HEK293T (cell line): ENCODE data around the gene CTAG1A.

Experiments used
- CTCF ChIA-PET: fragments of 350-600 bp; formaldehyde crosslinking; extraction: SDS; loops from one replicate; lab custom pipeline; 2021; ENCODE audit warnings: antibody characterized with exemption, inconsistent platforms; lab: Yijun Ruan, JAX
- POLR2A ChIA-PET: fragments of 350-600 bp; formaldehyde crosslinking; extraction: SDS; loops from one replicate; lab custom pipeline; 2020; ENCODE audit warnings: antibody characterized with exemption, inconsistent platforms; lab: Yijun Ruan, JAX
- DNase-seq: peaks from one replicate; pipeline ENCODE4 v3.0.0; 2012; ENCODE audit warnings: mixed read lengths; ENCODE audit errors: extremely low spot score
- ARNT ChIP-seq: fragments of 450-650 bp; IDR thresholded peaks from 2 replicates; pipeline ENCODE4 v1.6.1; 2017; ENCODE audit warnings: mild to moderate bottlenecking
- BHLHE40 ChIP-seq: fragments of 450-650 bp; IDR thresholded peaks from 2 replicates; pipeline ENCODE4 v1.6.1; 2016; ENCODE audit warnings: mild to moderate bottlenecking, moderate library complexity, borderline replicate concordance
- CTBP1 ChIP-seq: fragments of 450-650 bp; IDR thresholded peaks from 2 replicates; pipeline ENCODE4 v1.6.1; 2016; ENCODE audit warnings: borderline replicate concordance
- ELF4 ChIP-seq: fragments of 450-650 bp; IDR thresholded peaks from 2 replicates; pipeline ENCODE4 v1.6.1; 2017; ENCODE audit warnings: antibody characterized with exemption
- FOXA1 ChIP-seq: fragments of 450-650 bp; IDR thresholded peaks from 2 replicates; pipeline ENCODE4 v1.6.1; 2016; ENCODE audit warnings: mild to moderate bottlenecking
- FOXK2 ChIP-seq: fragments of 450-650 bp; IDR thresholded peaks from 2 replicates; pipeline ENCODE4 v1.6.1; 2016; ENCODE audit warnings: mild to moderate bottlenecking
- FOXM1 ChIP-seq: fragments of 450-650 bp; IDR thresholded peaks from 2 replicates; pipeline ENCODE4 v1.6.1; 2017; ENCODE audit warnings: mild to moderate bottlenecking, borderline replicate concordance
- HDGF ChIP-seq: fragments of 450-650 bp; IDR thresholded peaks from 2 replicates; pipeline ENCODE4 v1.6.1; 2017; ENCODE audit warnings: antibody characterized with exemption, borderline replicate concordance
- L3MBTL2 ChIP-seq: fragments of 450-650 bp; conservative IDR thresholded peaks from 2 replicates; pipeline ENCODE4 v1.6.1; 2016; ENCODE audit warnings: mild to moderate bottlenecking
- LEF1 ChIP-seq: fragments of 450-650 bp; IDR thresholded peaks from 2 replicates; pipeline ENCODE4 v1.6.1; 2017; ENCODE audit warnings: mild to moderate bottlenecking, borderline replicate concordance
- NFRKB ChIP-seq: fragments of 450-650 bp; IDR thresholded peaks from 2 replicates; pipeline ENCODE4 v1.6.1; 2016; ENCODE audit warnings: mild to moderate bottlenecking, moderate library complexity
- PKNOX1 ChIP-seq: fragments of 450-650 bp; IDR thresholded peaks from 2 replicates; pipeline ENCODE4 v1.6.1; 2016
- SP1 ChIP-seq: fragments of 450-650 bp; IDR thresholded peaks from 2 replicates; pipeline ENCODE4 v1.6.1; 2017
- SUZ12 ChIP-seq: fragments of 450-650 bp; IDR thresholded peaks from 2 replicates; pipeline ENCODE4 v1.6.1; 2016; ENCODE audit warnings: mild to moderate bottlenecking
- TARDBP ChIP-seq: fragments of 450-650 bp; IDR thresholded peaks from 2 replicates; pipeline ENCODE4 v1.6.1; 2016
- ZNF384 ChIP-seq: fragments of 450-650 bp; IDR thresholded peaks from 2 replicates; pipeline ENCODE4 v1.6.1; 2016

Gene CTAG1A

GRCh38 chrX:154599531-154599930, 14.6 kb downstream of the CTAG1A start:
- POLR2A ChIA-PET, result no interaction called here
- no peak for DNase-seq
- TF ChIP-seq LEF1, result no peak
- TF ChIP-seq ARNT, result no peak
- no peak for TF ChIP-seq FOXK2
- TF ChIP-seq CTBP1, result no peak
- no peak for TF ChIP-seq ZNF384
- no peak for TF ChIP-seq SP1
- no peak for TF ChIP-seq HDGF
- TF ChIP-seq BHLHE40, result no peak
- CTCF ChIA-PET, result no interaction called here

GRCh38 chrX:154600759-154601374, 15.9 kb downstream of the CTAG1A start:
- no peak for TF ChIP-seq SP1
- TF ChIP-seq CTBP1, result no peak
- no peak for TF ChIP-seq BHLHE40
- TF ChIP-seq HDGF, result no peak
- no peak for TF ChIP-seq ELF4
- no peak for TF ChIP-seq TARDBP
- TF ChIP-seq L3MBTL2, result no peak
- no peak for TF ChIP-seq NFRKB
- no peak for TF ChIP-seq PKNOX1
- no peak for TF ChIP-seq LEF1
- no peak for TF ChIP-seq ARNT
- TF ChIP-seq ZNF384, result no peak
- no peak for TF ChIP-seq FOXK2
- no peak for TF ChIP-seq SUZ12
- TF ChIP-seq FOXA1, result no peak
- no peak for TF ChIP-seq FOXM1
- DNase-seq, result peak; percentile 3
- ChIA-PET CTCF (interaction anchor here (0.7 kb wide), 1 partner anchor 233 kb away, joined by 6 read pairs; no protein-coding TSS in a partner anchor), POLR2A (no interaction called here)

GRCh38 chrX:154602226-154602625, 17.3 kb downstream of the CTAG1A start:
- ChIA-PET POLR2A (no interaction called here), CTCF (no interaction called here)
- peak; percentile 1 for DNase-seq
- no peak for TF ChIP-seq SP1
- TF ChIP-seq FOXK2, result no peak
- TF ChIP-seq FOXM1, result no peak
- no peak for TF ChIP-seq PKNOX1
- TF ChIP-seq CTBP1, result no peak
- no peak for TF ChIP-seq LEF1
- TF ChIP-seq BHLHE40, result no peak

GRCh38 chrX:154602766-154603437, 18.0 kb downstream of the CTAG1A start:
- CTCF ChIA-PET, result no interaction called here
- TF ChIP-seq ZNF384 (no peak), FOXK2 (no peak), PKNOX1 (no peak), L3MBTL2 (no peak), SP1 (no peak), SUZ12 (no peak), NFRKB (no peak), LEF1 (no peak), HDGF (no peak), CTBP1 (no peak), ARNT (no peak), TARDBP (no peak), BHLHE40 (no peak), FOXM1 (no peak), ELF4 (no peak), FOXA1 (no peak)
- POLR2A ChIA-PET, result no interaction called here
- DNase-seq, result no peak

GRCh38 chrX:154603438-154604430, 18.8 kb downstream of the CTAG1A start:
- peak; percentile 2 for DNase-seq
- CTCF ChIA-PET, result no interaction called here
- no peak for TF ChIP-seq HDGF
- POLR2A ChIA-PET, result no interaction called here

- DNase-seq, result no peak
- ChIA-PET POLR2A (no interaction called here), CTCF (no interaction called here)
- TF ChIP-seq ARNT (no peak), FOXA1 (no peak), PKNOX1 (no peak), ZNF384 (no peak), LEF1 (no peak), ELF4 (no peak), TARDBP (no peak)
These were observed 20.6 kb downstream of the CTAG1A start for GRCh38 chrX:154605566-154605965.
